Testis (tissue), 2 donors: ENCODE results near the gene ZNF33B.

Source experiments
- POLR2A ChIP-seq: fragments of 450-650 bp; IDR thresholded peaks from one replicate; pipeline ENCODE4 v1.6.1; 2017; ENCODE audit warnings: antibody characterized with exemption, mild to moderate bottlenecking, moderate library complexity
- TF ChIP-seq, protein P1 (sequence below), 3 experiments: fragments of 450-650 bp in 2 of 3; fragments of 200-600 bp in 1 of 3; sonication (generic) in 1 of 3; IDR thresholded peaks; one replicate each; pipeline ENCODE4 v1.5.1; 2016 to 2019; ENCODE audit warnings: antibody characterized with exemption in 3 of 3, mild to moderate bottlenecking in 2 of 3, moderate library complexity in 1 of 3

DNA sequence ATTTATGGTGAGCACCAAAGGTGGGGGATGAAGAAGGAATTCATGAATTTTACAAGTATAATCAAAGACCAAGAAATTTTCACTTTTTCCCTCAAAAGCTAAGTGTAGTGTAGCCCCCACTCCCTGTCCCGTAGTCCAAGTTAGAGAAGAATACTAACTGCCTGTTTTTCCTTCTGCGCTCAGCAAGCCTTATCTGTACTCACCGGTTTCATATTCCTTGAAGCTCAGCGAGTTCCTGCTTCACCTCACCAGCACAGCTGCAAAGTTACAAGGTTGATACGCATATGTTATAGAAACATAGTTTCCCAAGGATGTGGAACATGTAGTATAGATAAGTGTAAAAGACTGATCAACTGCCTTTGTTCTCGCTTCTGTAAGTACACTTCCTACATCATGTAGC is 16.0 kb upstream of the ZNF33B start:
- TF ChIP-seq, protein P1, sequence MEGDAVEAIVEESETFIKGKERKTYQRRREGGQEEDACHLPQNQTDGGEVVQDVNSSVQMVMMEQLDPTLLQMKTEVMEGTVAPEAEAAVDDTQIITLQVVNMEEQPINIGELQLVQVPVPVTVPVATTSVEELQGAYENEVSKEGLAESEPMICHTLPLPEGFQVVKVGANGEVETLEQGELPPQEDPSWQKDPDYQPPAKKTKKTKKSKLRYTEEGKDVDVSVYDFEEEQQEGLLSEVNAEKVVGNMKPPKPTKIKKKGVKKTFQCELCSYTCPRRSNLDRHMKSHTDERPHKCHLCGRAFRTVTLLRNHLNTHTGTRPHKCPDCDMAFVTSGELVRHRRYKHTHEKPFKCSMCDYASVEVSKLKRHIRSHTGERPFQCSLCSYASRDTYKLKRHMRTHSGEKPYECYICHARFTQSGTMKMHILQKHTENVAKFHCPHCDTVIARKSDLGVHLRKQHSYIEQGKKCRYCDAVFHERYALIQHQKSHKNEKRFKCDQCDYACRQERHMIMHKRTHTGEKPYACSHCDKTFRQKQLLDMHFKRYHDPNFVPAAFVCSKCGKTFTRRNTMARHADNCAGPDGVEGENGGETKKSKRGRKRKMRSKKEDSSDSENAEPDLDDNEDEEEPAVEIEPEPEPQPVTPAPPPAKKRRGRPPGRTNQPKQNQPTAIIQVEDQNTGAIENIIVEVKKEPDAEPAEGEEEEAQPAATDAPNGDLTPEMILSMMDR (IDR thresholded peaks at IDR 0.05): no peak
- TF ChIP-seq POLR2A: no peak
